Osteocyte (in vitro differentiated cells): ENCODE data around the gene BCL2L2. TPM values are rescaled to one million over a fixed set of nuclear protein-coding genes. Genes with fewer than 3 reads are reported as not detected.

Source experiments
- DNase-seq: peaks from one replicate; pipeline ENCODE4 v3.0.0; 2021; ENCODE audit warnings: mixed read lengths; ENCODE audit not compliant: unreplicated experiment; ENCODE audit errors: extremely low spot score
- H3K27ac Mint-ChIP-seq: one replicate; pipeline ENCODE4 v1.8.0; 2021; ENCODE audit warnings: mild to moderate bottlenecking, mixed read lengths; ENCODE audit not compliant: unreplicated experiment
- H3K27me3 Mint-ChIP-seq: one replicate; pipeline ENCODE4 v1.8.0; 2021; ENCODE audit warnings: mixed read lengths; ENCODE audit not compliant: unreplicated experiment
- H3K36me3 Mint-ChIP-seq: one replicate; pipeline ENCODE4 v1.8.0; 2021; ENCODE audit warnings: mixed read lengths; ENCODE audit not compliant: unreplicated experiment
- H3K4me1 Mint-ChIP-seq: one replicate; pipeline ENCODE4 v1.8.0; 2021; ENCODE audit warnings: mixed read lengths; ENCODE audit not compliant: unreplicated experiment
- H3K4me3 Mint-ChIP-seq: one replicate; pipeline ENCODE4 v1.8.0; 2021; ENCODE audit warnings: mild to moderate bottlenecking, moderate library complexity, mixed read lengths; ENCODE audit not compliant: unreplicated experiment
- H3K9me3 Mint-ChIP-seq: one replicate; pipeline ENCODE4 v1.8.0; 2021; ENCODE audit warnings: mixed read lengths; ENCODE audit not compliant: unreplicated experiment
- CTCF ChIP-seq: fragments of 200-600 bp; sonication (generic); IDR thresholded peaks from 2 replicates; pipeline ENCODE4 v1.5.0; 2021; ENCODE audit warnings: antibody characterized with exemption, mild to moderate bottlenecking, moderate library complexity
- total RNA-seq: library from RNA; stranded (reverse); gene quantifications from 2 replicates; pipeline ENCODE4 v1.2.1, GENCODE V29; 2021

Gene BCL2L2
- total RNA-seq, 1 donor from 2014 or later: 27.9 TPM

GRCh38 chr14:23321572-23322547 lies 15.2 kb downstream of the BCL2L2 start:
- peaks cover 34% of the 10 kb centered on the region for H3K36me3 Mint-ChIP-seq
- H3K27ac Mint-ChIP-seq: peak overlapping the region; percentile 94
- peak; percentile 88 for DNase-seq
- H3K4me1 Mint-ChIP-seq: peaks cover 27% of the 10 kb centered on the region
- TF ChIP-seq CTCF: no peak
- H3K9me3 Mint-ChIP-seq: no peaks in the 10 kb centered on the region
- H3K4me3 Mint-ChIP-seq: peak overlapping the region; percentile 94
- H3K27me3 Mint-ChIP-seq: no peaks in the 10 kb centered on the region

- no peak for DNase-seq
- Mint-ChIP-seq H3K4me1 (peaks cover 27% of the 10 kb centered on the region), H3K4me3 (peak overlapping the region; percentile 94), H3K27me3 (no peaks in the 10 kb centered on the region), H3K36me3 (peaks cover 31% of the 10 kb centered on the region), H3K27ac (peak overlapping the region; percentile 94), H3K9me3 (no peaks in the 10 kb centered on the region)
- TF ChIP-seq CTCF: no peak
These were observed 16.2 kb downstream of the BCL2L2 start for GRCh38 chr14:23322568-23323517.

- H3K27me3 Mint-ChIP-seq: no peaks in the 10 kb centered on the region
- no peak overlapping the region for H3K27ac Mint-ChIP-seq
- no peak for DNase-seq
- H3K36me3 Mint-ChIP-seq: peaks cover 31% of the 10 kb centered on the region
- H3K9me3 Mint-ChIP-seq: no peaks in the 10 kb centered on the region
- TF ChIP-seq CTCF: no peak
- no peak overlapping the region for H3K4me3 Mint-ChIP-seq
- peaks cover 27% of the 10 kb centered on the region for H3K4me1 Mint-ChIP-seq
These were observed 17.3 kb downstream of the BCL2L2 start for GRCh38 chr14:23323838-23324454.

GRCh38 chr14:23324455-23324846 lies 17.8 kb downstream of the BCL2L2 start:
- Mint-ChIP-seq H3K27ac (no peak overlapping the region), H3K4me1 (peaks cover 27% of the 10 kb centered on the region), H3K4me3 (no peak overlapping the region), H3K9me3 (no peaks in the 10 kb centered on the region), H3K36me3 (peaks cover 31% of the 10 kb centered on the region), H3K27me3 (no peaks in the 10 kb centered on the region)
- no peak for DNase-seq
- TF ChIP-seq CTCF: no peak
